SK-N-SH (cell line): Measurements from ENCODE around the gene ZMIZ2. TPM values are rescaled to one million over a fixed set of nuclear protein-coding genes. Genes with fewer than 3 reads are reported as not detected.
"Not testable (repeated sequence)": the region's sequence is repeated elsewhere in the genome, so short reads cannot be mapped to it uniquely, and the experiment has no call there.

Source experiments
- CTCF ChIA-PET: fragments of 300-600, 350-600 bp; formaldehyde crosslinking; extraction: SDS; loops from one replicate; lab custom pipeline; 2021; lab: Yijun Ruan, JAX
- POLR2A ChIA-PET: fragments of 350-600 bp; sonication (Branson Sonifier 250); formaldehyde crosslinking; extraction: SDS; loops from one replicate; lab custom pipeline; 2020; ENCODE audit warnings: antibody characterized with exemption, inconsistent platforms; lab: Yijun Ruan, JAX
- DNase-seq: peaks from one replicate; pipeline ENCODE4 v3.0.0; 2012
- H2AFZ ChIP-seq: fragments of 200-600 bp; sonication (generic); 2 replicates; pipeline ENCODE4 v1.8.1; 2016; ENCODE audit warnings: antibody characterized with exemption, mild to moderate bottlenecking, low read depth
- H3F3A ChIP-seq: fragments of 200-600 bp; sonication (generic); replicated peaks from 2 replicates; pipeline ENCODE3; 2016; ENCODE audit warnings: antibody characterized with exemption, mild to moderate bottlenecking; ENCODE audit not compliant: insufficient read depth
- H3K27ac ChIP-seq, 2 experiments: fragments of 200-500 bp in 1 of 2; fragments of 200-600 bp in 1 of 2; sonication (Bioruptor generic) in 1 of 2; sonication (generic), shearing (Covaris generic) in 1 of 2; 2 replicates each; pipeline versions ENCODE4 v1.5.1 to v1.6.1; 2014 to 2016; ENCODE audit warnings: low read depth in 2 of 2, inconsistent platforms in 1 of 2, low read length in 1 of 2, mild to moderate bottlenecking in 1 of 2, mixed read lengths in 1 of 2
- H3K27me3 ChIP-seq: fragments of 200-600 bp; sonication (generic), shearing (Covaris generic); 2 replicates; pipeline ENCODE4 v1.6.1; 2016; ENCODE audit warnings: mixed run types; ENCODE audit not compliant: insufficient read depth
- H3K36me3 ChIP-seq, 2 experiments: fragments of 200-500 bp in 1 of 2; fragments of 200-600 bp in 1 of 2; sonication (Bioruptor generic) in 1 of 2; sonication (generic) in 1 of 2; replicated peaks in 1 of 2; 2 replicates each; pipeline versions ENCODE3 to v1.5.1; 2014 to 2016; ENCODE audit warnings: low read length in 1 of 2, mild to moderate bottlenecking in 1 of 2; ENCODE audit not compliant: insufficient read depth in 2 of 2, control insufficient read depth in 1 of 2
- H3K4me1 ChIP-seq, 2 experiments: fragments of 200-500 bp in 1 of 2; fragments of 200-600 bp in 1 of 2; sonication (Bioruptor generic) in 1 of 2; sonication (generic), shearing (Covaris generic) in 1 of 2; 2 replicates each; pipeline versions ENCODE4 v1.5.1 to v1.6.1; 2014 to 2016; ENCODE audit warnings: low read depth in 1 of 2, low read length in 1 of 2, mixed run types in 1 of 2; ENCODE audit not compliant: insufficient read depth in 2 of 2, control insufficient read depth in 1 of 2
- H3K4me2 ChIP-seq: fragments of 200-600 bp; sonication (generic), shearing (Covaris generic); 2 replicates; pipeline ENCODE4 v1.6.1; 2017; ENCODE audit warnings: mixed run types
- H3K4me3 ChIP-seq, 2 experiments: fragments of 200-500 bp in 1 of 2; fragments of 200-600 bp in 1 of 2; sonication (Bioruptor generic) in 1 of 2; sonication (generic), shearing (Covaris generic) in 1 of 2; 2 replicates each; pipeline versions ENCODE4 v1.5.1 to v1.8.1; 2014 to 2016; ENCODE audit warnings: low read depth in 2 of 2, inconsistent platforms in 1 of 2, low read length in 1 of 2, mild to moderate bottlenecking in 1 of 2, mixed read lengths in 1 of 2, moderate library complexity in 1 of 2
- H3K79me2 ChIP-seq: fragments of 200-600 bp; sonication (generic); 2 replicates; pipeline ENCODE4 v1.8.1; 2017; ENCODE audit warnings: mild to moderate bottlenecking; ENCODE audit not compliant: insufficient read depth
- H3K9ac ChIP-seq: fragments of 200-600 bp; sonication (generic); 2 replicates; pipeline ENCODE4 v1.6.1; 2017; ENCODE audit warnings: mixed run types
- H3K9me2 ChIP-seq: fragments of 200-600 bp; sonication (generic); 2 replicates; pipeline ENCODE4 v1.6.1; 2017; ENCODE audit warnings: mixed run types
- H3K9me3 ChIP-seq: fragments of 200-600 bp; sonication (generic); 2 replicates; pipeline ENCODE4 v1.6.1; 2017; ENCODE audit warnings: mixed run types, mild to moderate bottlenecking, moderate library complexity
- H4K20me1 ChIP-seq: fragments of 200-600 bp; sonication (generic); 2 replicates; pipeline ENCODE4 v1.6.1; 2017; ENCODE audit warnings: mild to moderate bottlenecking, mixed run types; ENCODE audit not compliant: insufficient read depth
- CHD2 ChIP-seq: fragments of 150-350 bp; IDR thresholded peaks from 2 replicates; pipeline ENCODE4 v1.6.1; 2018; ENCODE audit warnings: low read length; ENCODE audit not compliant: partially characterized antibody
- EZH2phosphoT487 ChIP-seq: fragments of 200-600 bp; sonication (generic); IDR thresholded peaks from 2 replicates; pipeline ENCODE4 v1.6.1; 2017; ENCODE audit warnings: low read depth, mixed run types, mild to moderate bottlenecking, antibody characterized with exemption, moderate library complexity, borderline replicate concordance
- GABPA ChIP-seq: IDR thresholded peaks from 2 replicates; pipeline ENCODE4 v1.4.0; 2012; ENCODE audit warnings: low read depth, mild to moderate bottlenecking
- JUND ChIP-seq: IDR thresholded peaks from 2 replicates; pipeline ENCODE4 v1.4.0; 2012
- MEF2A ChIP-seq: IDR thresholded peaks from 2 replicates; pipeline ENCODE4 v1.4.0; 2012; ENCODE audit warnings: low read depth, borderline replicate concordance
- MXI1 ChIP-seq: IDR thresholded peaks from 2 replicates; pipeline ENCODE4 v1.6.1; 2012; ENCODE audit warnings: mild to moderate bottlenecking, low read depth, low read length, improper control_type of control experiment
- NRF1 ChIP-seq: IDR thresholded peaks from 2 replicates; pipeline ENCODE4 v1.6.1; 2012; ENCODE audit warnings: low read depth, mild to moderate bottlenecking, low read length
- POLR2AphosphoS5 ChIP-seq: IDR thresholded peaks from 2 replicates; pipeline ENCODE4 v1.6.1; 2012; ENCODE audit warnings: low read depth, low read length
- RFX5 ChIP-seq: IDR thresholded peaks from 2 replicates; pipeline ENCODE4 v1.6.1; 2012; ENCODE audit warnings: mild to moderate bottlenecking, improper control_type of control experiment, low read length
- YY1 ChIP-seq: IDR thresholded peaks from 2 replicates; pipeline ENCODE4 v1.4.0; 2012; ENCODE audit warnings: low read depth, mild to moderate bottlenecking
- WGBS: methylation state at CpG from one replicate; pipeline ENCODE4 v1.1.6; 2017; ENCODE audit warnings: low lambda C conversion rate; 5-methylcytosine and 5-hydroxymethylcytosine counted together
- polyA plus RNA-seq, 3 experiments: library from polyadenylated mRNA; depleted of rRNA; stranded (reverse); fragments of >200 nt; gene quantifications; 2 replicates each; pipeline ENCODE4 v1.2.3, GENCODE V29; 2012
- TF ChIP-seq, protein P1 (sequence below): IDR thresholded peaks from 2 replicates; pipeline ENCODE4 v1.4.0; 2012; ENCODE audit warnings: low read depth, borderline replicate concordance
- TF ChIP-seq, protein P2 (sequence below): IDR thresholded peaks from 2 replicates; pipeline ENCODE4 v1.4.0; 2012; ENCODE audit warnings: low read depth
- TF ChIP-seq, protein P3 (sequence below): IDR thresholded peaks from 2 replicates; pipeline ENCODE4 v1.6.1; 2012; ENCODE audit warnings: mild to moderate bottlenecking, low read depth, low read length, moderate library complexity
- TF ChIP-seq, protein P4 (sequence below): IDR thresholded peaks from 2 replicates; pipeline ENCODE4 v1.4.0; 2012; ENCODE audit warnings: low read depth, borderline replicate concordance
- TF ChIP-seq, protein P5 (sequence below): fragments of 150-350 bp; IDR thresholded peaks from 2 replicates; pipeline ENCODE4 v1.6.1; 2016; ENCODE audit warnings: mild to moderate bottlenecking, low read depth, low read length
- TF ChIP-seq, protein P6 (sequence below): IDR thresholded peaks from 2 replicates; pipeline ENCODE4; 2012

Gene ZMIZ2
- polyA plus RNA-seq, 1 of the 3 experiments (the other 2 are of a cell fraction): 18.1 TPM

DNA sequence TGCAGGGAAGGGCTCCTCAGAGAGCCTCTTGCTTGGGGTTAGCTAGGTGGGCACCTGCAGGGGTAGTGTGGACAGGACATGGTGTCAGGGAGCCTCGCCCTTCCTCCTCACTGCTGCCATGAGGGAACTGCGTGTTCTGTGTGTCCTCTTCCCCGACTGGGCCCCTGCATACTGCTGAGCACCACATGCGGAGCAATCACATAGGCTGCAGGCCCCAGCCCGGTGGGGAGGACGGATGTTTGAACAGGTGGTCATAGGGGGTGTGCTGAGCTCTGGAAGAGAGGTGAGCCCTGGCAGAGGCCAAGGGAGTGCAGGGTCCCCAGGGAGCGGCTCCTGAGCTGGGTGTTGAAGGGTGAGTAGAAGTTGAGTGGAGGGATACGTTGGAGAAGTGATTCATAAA lies 48.3 kb upstream of the ZMIZ2 start (continued):
- TF ChIP-seq, protein P1, sequence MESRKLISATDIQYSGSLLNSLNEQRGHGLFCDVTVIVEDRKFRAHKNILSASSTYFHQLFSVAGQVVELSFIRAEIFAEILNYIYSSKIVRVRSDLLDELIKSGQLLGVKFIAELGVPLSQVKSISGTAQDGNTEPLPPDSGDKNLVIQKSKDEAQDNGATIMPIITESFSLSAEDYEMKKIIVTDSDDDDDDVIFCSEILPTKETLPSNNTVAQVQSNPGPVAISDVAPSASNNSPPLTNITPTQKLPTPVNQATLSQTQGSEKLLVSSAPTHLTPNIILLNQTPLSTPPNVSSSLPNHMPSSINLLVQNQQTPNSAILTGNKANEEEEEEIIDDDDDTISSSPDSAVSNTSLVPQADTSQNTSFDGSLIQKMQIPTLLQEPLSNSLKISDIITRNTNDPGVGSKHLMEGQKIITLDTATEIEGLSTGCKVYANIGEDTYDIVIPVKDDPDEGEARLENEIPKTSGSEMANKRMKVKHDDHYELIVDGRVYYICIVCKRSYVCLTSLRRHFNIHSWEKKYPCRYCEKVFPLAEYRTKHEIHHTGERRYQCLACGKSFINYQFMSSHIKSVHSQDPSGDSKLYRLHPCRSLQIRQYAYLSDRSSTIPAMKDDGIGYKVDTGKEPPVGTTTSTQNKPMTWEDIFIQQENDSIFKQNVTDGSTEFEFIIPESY: no peak
- no peak for TF ChIP-seq YY1
- TF ChIP-seq, protein P2, sequence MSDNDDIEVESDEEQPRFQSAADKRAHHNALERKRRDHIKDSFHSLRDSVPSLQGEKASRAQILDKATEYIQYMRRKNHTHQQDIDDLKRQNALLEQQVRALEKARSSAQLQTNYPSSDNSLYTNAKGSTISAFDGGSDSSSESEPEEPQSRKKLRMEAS: no peak
- TF ChIP-seq CHD2: no peak
- TF ChIP-seq EZH2phosphoT487: no peak
- TF ChIP-seq NRF1: no peak
- TF ChIP-seq, protein P3, sequence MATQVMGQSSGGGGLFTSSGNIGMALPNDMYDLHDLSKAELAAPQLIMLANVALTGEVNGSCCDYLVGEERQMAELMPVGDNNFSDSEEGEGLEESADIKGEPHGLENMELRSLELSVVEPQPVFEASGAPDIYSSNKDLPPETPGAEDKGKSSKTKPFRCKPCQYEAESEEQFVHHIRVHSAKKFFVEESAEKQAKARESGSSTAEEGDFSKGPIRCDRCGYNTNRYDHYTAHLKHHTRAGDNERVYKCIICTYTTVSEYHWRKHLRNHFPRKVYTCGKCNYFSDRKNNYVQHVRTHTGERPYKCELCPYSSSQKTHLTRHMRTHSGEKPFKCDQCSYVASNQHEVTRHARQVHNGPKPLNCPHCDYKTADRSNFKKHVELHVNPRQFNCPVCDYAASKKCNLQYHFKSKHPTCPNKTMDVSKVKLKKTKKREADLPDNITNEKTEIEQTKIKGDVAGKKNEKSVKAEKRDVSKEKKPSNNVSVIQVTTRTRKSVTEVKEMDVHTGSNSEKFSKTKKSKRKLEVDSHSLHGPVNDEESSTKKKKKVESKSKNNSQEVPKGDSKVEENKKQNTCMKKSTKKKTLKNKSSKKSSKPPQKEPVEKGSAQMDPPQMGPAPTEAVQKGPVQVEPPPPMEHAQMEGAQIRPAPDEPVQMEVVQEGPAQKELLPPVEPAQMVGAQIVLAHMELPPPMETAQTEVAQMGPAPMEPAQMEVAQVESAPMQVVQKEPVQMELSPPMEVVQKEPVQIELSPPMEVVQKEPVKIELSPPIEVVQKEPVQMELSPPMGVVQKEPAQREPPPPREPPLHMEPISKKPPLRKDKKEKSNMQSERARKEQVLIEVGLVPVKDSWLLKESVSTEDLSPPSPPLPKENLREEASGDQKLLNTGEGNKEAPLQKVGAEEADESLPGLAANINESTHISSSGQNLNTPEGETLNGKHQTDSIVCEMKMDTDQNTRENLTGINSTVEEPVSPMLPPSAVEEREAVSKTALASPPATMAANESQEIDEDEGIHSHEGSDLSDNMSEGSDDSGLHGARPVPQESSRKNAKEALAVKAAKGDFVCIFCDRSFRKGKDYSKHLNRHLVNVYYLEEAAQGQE: no peak

DNA sequence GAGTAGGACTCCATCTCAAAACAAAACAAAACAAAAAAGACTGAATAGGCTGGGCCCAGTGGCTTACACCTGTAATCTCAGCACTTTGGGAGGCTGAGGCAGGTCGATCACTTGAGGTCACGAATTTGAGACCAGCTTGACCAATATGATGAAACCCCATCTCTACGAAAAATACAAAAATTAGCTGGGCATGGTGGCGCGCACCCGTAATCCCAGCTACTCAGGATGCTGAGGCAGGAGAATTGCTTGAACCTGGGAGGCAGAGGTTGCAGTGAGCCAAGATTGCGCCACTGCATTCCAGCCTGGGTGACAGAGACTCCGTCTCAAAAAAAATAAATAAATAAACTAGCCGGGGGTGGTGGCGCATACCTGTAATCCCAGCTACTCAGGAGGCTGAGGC lies 45.3 kb upstream of the ZMIZ2 start:
- whole genome bisulfite sequencing: 97% methylated on average over 10 of the region's 10 CpGs
- H3K27me3 ChIP-seq, H3K27ac ChIP-seq, H3K4me2 ChIP-seq, H3K4me3 ChIP-seq, H3K9me3 ChIP-seq, H4K20me1 ChIP-seq, CTCF ChIA-PET, H3K9me2 ChIP-seq, H3F3A ChIP-seq, DNase-seq, H3K9ac ChIP-seq, H3K4me1 ChIP-seq, H3K79me2 ChIP-seq, H2AFZ ChIP-seq, POLR2A ChIA-PET: not testable (repeated sequence)
- H3K36me3 ChIP-seq: peaks cover 16 to 37% of the 10 kb centered on the region in 2 experiments

DNA sequence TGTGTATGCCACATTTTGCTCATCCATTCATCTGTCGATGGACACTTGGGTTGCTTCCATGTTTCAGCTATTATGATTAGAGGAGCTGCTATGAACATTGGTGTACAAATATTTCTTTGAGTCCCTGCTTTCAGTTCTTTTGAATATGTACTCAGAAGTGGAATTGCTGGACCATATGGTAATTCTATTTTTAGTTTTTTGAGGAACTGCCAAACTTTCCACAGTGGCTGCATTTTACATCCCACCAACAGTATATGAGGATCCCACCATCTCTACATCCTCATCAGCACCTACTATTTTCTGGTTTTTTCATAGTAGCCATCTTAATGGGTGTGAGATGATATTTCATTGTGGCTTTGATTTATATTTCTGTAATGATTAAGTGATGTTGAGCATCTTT lies 44.7 kb upstream of the ZMIZ2 start:
- H3K27ac ChIP-seq: no peak overlapping the region
- no peaks in the 10 kb centered on the region for H4K20me1 ChIP-seq
- ChIA-PET CTCF (interaction anchor here (0.6 kb wide), 1 partner anchor 114 kb away, joined by 3 read pairs; no protein-coding TSS in a partner anchor), POLR2A (no interaction called here)
- peaks cover 4% of the 10 kb centered on the region; the same call in 1 of the 2 replicates for H3K9me3 ChIP-seq
- no peak overlapping the region for H3K4me3 ChIP-seq
- peaks cover 9% of the 10 kb centered on the region for H3F3A ChIP-seq
- H3K9me2 ChIP-seq: no peaks in the 10 kb centered on the region
- 87% methylated on average over 1 of the region's 1 CpG for WGBS
- H3K36me3 ChIP-seq: peaks cover 19 to 33% of the 10 kb centered on the region in 2 experiments
- H3K79me2 ChIP-seq: no peaks in the 10 kb centered on the region
- DNase-seq: no peak
- no peaks in the 10 kb centered on the region for H3K4me1 ChIP-seq
- no peak overlapping the region for H3K9ac ChIP-seq
- no peaks in the 10 kb centered on the region for H3K27me3 ChIP-seq
- no peak overlapping the region for H2AFZ ChIP-seq
- H3K4me2 ChIP-seq: no peak overlapping the region
- TF ChIP-seq NRF1: no peak
- no peak for TF ChIP-seq GABPA
- TF ChIP-seq, protein P4, sequence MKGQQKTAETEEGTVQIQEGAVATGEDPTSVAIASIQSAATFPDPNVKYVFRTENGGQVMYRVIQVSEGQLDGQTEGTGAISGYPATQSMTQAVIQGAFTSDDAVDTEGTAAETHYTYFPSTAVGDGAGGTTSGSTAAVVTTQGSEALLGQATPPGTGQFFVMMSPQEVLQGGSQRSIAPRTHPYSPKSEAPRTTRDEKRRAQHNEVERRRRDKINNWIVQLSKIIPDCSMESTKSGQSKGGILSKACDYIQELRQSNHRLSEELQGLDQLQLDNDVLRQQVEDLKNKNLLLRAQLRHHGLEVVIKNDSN: no peak
- TF ChIP-seq MXI1: no peak
- no peak for TF ChIP-seq POLR2AphosphoS5
- TF ChIP-seq MEF2A: no peak
- TF ChIP-seq RFX5: no peak
- no peak for TF ChIP-seq EZH2phosphoT487
- TF ChIP-seq JUND: no peak
- TF ChIP-seq, protein P5, sequence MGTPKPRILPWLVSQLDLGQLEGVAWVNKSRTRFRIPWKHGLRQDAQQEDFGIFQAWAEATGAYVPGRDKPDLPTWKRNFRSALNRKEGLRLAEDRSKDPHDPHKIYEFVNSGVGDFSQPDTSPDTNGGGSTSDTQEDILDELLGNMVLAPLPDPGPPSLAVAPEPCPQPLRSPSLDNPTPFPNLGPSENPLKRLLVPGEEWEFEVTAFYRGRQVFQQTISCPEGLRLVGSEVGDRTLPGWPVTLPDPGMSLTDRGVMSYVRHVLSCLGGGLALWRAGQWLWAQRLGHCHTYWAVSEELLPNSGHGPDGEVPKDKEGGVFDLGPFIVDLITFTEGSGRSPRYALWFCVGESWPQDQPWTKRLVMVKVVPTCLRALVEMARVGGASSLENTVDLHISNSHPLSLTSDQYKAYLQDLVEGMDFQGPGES: no peak
- TF ChIP-seq, protein P6, sequence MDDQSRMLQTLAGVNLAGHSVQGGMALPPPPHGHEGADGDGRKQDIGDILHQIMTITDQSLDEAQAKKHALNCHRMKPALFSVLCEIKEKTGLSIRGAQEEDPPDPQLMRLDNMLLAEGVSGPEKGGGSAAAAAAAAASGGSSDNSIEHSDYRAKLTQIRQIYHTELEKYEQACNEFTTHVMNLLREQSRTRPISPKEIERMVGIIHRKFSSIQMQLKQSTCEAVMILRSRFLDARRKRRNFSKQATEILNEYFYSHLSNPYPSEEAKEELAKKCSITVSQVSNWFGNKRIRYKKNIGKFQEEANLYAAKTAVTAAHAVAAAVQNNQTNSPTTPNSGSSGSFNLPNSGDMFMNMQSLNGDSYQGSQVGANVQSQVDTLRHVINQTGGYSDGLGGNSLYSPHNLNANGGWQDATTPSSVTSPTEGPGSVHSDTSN: no peak
